Cardiac ventricle fibroblast (primary cell): Measurements from ENCODE around the gene PINLYP. TPM values are rescaled to one million over a fixed set of nuclear protein-coding genes. Genes with fewer than 3 reads are reported as not detected.

Source experiments
- total RNA-seq: library from RNA; depleted of rRNA; stranded (reverse); fragments of >200 nt; gene quantifications from 2 replicates; pipeline ENCODE4 v1.2.3, GENCODE V29; 2015

Gene PINLYP
- total RNA-seq, result 1.4 and 1.9 TPM in 2 replicates

GRCh38 chr19:43575156-43575950 lies at the start of gene PINLYP, which contains the start of gene XRCC1:
TSS of gene PINLYP (plus strand) at chr19:43575801. CDS start at chr19:43577192, 1,391 bp downstream.
TSS of gene XRCC1 (minus strand) at chr19:43575527. CDS start at chr19:43575458, 69 bp downstream.

GRCh38 chr19:43526884-43527859 lies 48.4 kb upstream of the PINLYP start, which contains the start of gene ETHE1:
TSS of gene ETHE1 (minus strand) at chr19:43527201. CDS start at chr19:43527177, 24 bp downstream.

GRCh38 chr19:43532962-43533545 lies 42.5 kb upstream of the PINLYP start, which contains the start of gene ZNF575:
TSS of gene ZNF575 (plus strand) at chr19:43533188. CDS start at chr19:43534423, 1,235 bp downstream.

GRCh38 chr19:43595999-43596841 lies 20.6 kb downstream of the PINLYP start, which contains the start of the genes IRGQ and ZNF576:
TSS of gene IRGQ (minus strand) at chr19:43596134. CDS start at chr19:43595338, 796 bp downstream.
TSS of gene ZNF576 (plus strand) at chr19:43596595. CDS start at chr19:43597109, 514 bp downstream.

GRCh38 chr19:43611788-43612187 lies 36.2 kb downstream of the PINLYP start, which contains the start of gene SRRM5:
TSS of gene SRRM5 (plus strand) at chr19:43612088. CDS start at chr19:43612122, 34 bp downstream.

GRCh38 chr19:43619262-43620060 lies 43.9 kb downstream of the PINLYP start, which contains the start of gene ZNF428:
TSS of gene ZNF428 (minus strand) at chr19:43619629. CDS start at chr19:43614304, 5,325 bp downstream.

Other genes with a start within 250 kb of the PINLYP start
- gene CD177, start 222.1 kb upstream of the PINLYP start, total RNA-seq, result not detected in 2 replicates
- gene TEX101, start 160.9 kb upstream of the PINLYP start, total RNA-seq, result not detected in 2 replicates
- 0.44 and 0.75 TPM in 2 replicates for gene LYPD3, start 110.2 kb upstream of the PINLYP start, total RNA-seq
- gene PHLDB3, start 71.1 kb upstream of the PINLYP start, total RNA-seq, result 5.9 and 14.7 TPM in 2 replicates
- 30.5 and 39.4 TPM in 2 replicates for gene ETHE1, start 48.6 kb upstream of the PINLYP start, total RNA-seq
- gene ZNF575, start 42.6 kb upstream of the PINLYP start, total RNA-seq, result 0.15 and 0.25 TPM in 2 replicates
- 17.7 and 23.3 TPM in 2 replicates for gene XRCC1, start 274 bp upstream of the PINLYP start, total RNA-seq
- 10.7 and 36.8 TPM in 2 replicates for gene IRGQ, start 20.3 kb downstream of the PINLYP start, total RNA-seq
- gene ZNF576, start 20.8 kb downstream of the PINLYP start, total RNA-seq, result 7.0 and 12.8 TPM in 2 replicates
- 0.06 TPM in 1 of 2 replicates, not detected in the other for gene SRRM5, start 36.3 kb downstream of the PINLYP start, total RNA-seq
- 38.2 and 38.6 TPM in 2 replicates for gene ZNF428, start 43.8 kb downstream of the PINLYP start, total RNA-seq
- 0.81 and 1.2 TPM in 2 replicates for gene CADM4, start 64.0 kb downstream of the PINLYP start, total RNA-seq
- 36.4 and 50.4 TPM in 2 replicates for gene PLAUR, start 94.4 kb downstream of the PINLYP start, total RNA-seq
- gene IRGC, start 140.3 kb downstream of the PINLYP start, total RNA-seq, result not detected in 2 replicates
- 12.7 and 15.5 TPM in 2 replicates for gene SMG9, start 179.2 kb downstream of the PINLYP start, total RNA-seq
- not detected in 2 replicates for gene KCNN4, start 205.2 kb downstream of the PINLYP start, total RNA-seq
- 1.00 and 1.5 TPM in 2 replicates for gene LYPD5, start 226.6 kb downstream of the PINLYP start, total RNA-seq